H1 (cell line): ENCODE data around the gene MS4A7. TPM values are rescaled to one million over a fixed set of nuclear protein-coding genes. Genes with fewer than 3 reads are reported as not detected.

Experiments used
- CTCF ChIA-PET: fragments of 300-600 bp; sonication (Branson Sonifier 250); formaldehyde crosslinking; loops from one replicate; lab custom pipeline; 2021; ENCODE audit not compliant: partially characterized antibody; lab: Charles Lee
- POLR2A ChIA-PET: fragments of 300-600 bp; sonication (Branson Sonifier 250); formaldehyde crosslinking; loops from one replicate; lab custom pipeline; 2021; ENCODE audit warnings: inconsistent platforms; ENCODE audit not compliant: partially characterized antibody; lab: Charles Lee
- DNase-seq, 2 experiments: peaks; one replicate each; pipeline versions ENCODE4 v3.0.0 to v3.0.0-alpha.2; 2010 to 2022; ENCODE audit warnings: low spot score in 2 of 2, low read depth in 1 of 2, mixed read lengths in 1 of 2
- FAIRE-seq: peaks from 2 replicates; lab custom pipeline; 2011; peaks lifted over from hg19 to GRCh38; lab: Jason Lieb, UNC
- H2AFZ ChIP-seq: 2 replicates; pipeline ENCODE4 v1.8.1; 2012; ENCODE audit warnings: low read length, inconsistent platforms
- H2AK5ac ChIP-seq: 2 replicates; pipeline ENCODE4 v1.6.1; 2013; ENCODE audit warnings: low read depth, low read length
- H2BK120ac ChIP-seq: replicated peaks from 2 replicates; pipeline ENCODE3; 2013; ENCODE audit warnings: low read depth, low read length, inconsistent platforms
- H2BK12ac ChIP-seq: 2 replicates; pipeline ENCODE4 v1.6.1; 2013; ENCODE audit warnings: low read depth, low read length
- H2BK15ac ChIP-seq: 2 replicates; pipeline ENCODE4 v1.6.1; 2013; ENCODE audit warnings: low read length
- H2BK20ac ChIP-seq: 2 replicates; pipeline ENCODE4 v1.6.1; 2013; ENCODE audit warnings: low read length
- H2BK5ac ChIP-seq: 2 replicates; pipeline ENCODE4 v1.6.1; 2013; ENCODE audit warnings: low read depth, low read length
- H3K14ac ChIP-seq: 2 replicates; pipeline ENCODE4 v1.6.1; 2013; ENCODE audit warnings: inconsistent platforms; ENCODE audit not compliant: insufficient read length
- H3K18ac ChIP-seq: 2 replicates; pipeline ENCODE4 v1.6.1; 2013; ENCODE audit warnings: low read length; ENCODE audit errors: extremely low read depth
- H3K23ac ChIP-seq: 2 replicates; pipeline ENCODE4 v1.6.1; 2013; ENCODE audit warnings: inconsistent platforms; ENCODE audit not compliant: insufficient read length
- H3K23me2 ChIP-seq: 2 replicates; pipeline ENCODE4 v1.6.1; 2013; ENCODE audit warnings: low read depth, low read length
- H3K27ac ChIP-seq: 2 replicates; pipeline ENCODE4 v1.6.1; 2011; ENCODE audit warnings: low read depth, low read length, inconsistent platforms
- H3K27me3 ChIP-seq, 4 experiments: replicated peaks in 1 of 4; 1 replicate in 1 of 4; 2 replicates in 3 of 4; pipeline versions ENCODE4 v1.6.1 to v1.8.1; 2011 to 2013; ENCODE audit warnings: low read length in 3 of 4, mild to moderate bottlenecking in 3 of 4, inconsistent platforms in 2 of 4, mixed read lengths in 2 of 4, moderate library complexity in 1 of 4; ENCODE audit not compliant: control insufficient read depth in 3 of 4, insufficient read depth in 3 of 4; ENCODE audit errors: extremely low read depth in 1 of 4
- H3K36me3 ChIP-seq, 4 experiments: 2 replicates each; pipeline versions ENCODE4 v1.6.1 to v1.8.1; 2011 to 2013; ENCODE audit warnings: mild to moderate bottlenecking in 4 of 4, low read length in 3 of 4, moderate library complexity in 2 of 4, control low read depth in 1 of 4, inconsistent platforms in 1 of 4; ENCODE audit not compliant: insufficient read depth in 4 of 4, control insufficient read depth in 2 of 4
- H3K4ac ChIP-seq: replicated peaks from 2 replicates; pipeline ENCODE3; 2013; ENCODE audit warnings: low read length, low read depth, mixed read lengths, inconsistent platforms; ENCODE audit not compliant: insufficient read length
- H3K4me1 ChIP-seq, 4 experiments: replicated peaks in 1 of 4; 1 replicate in 1 of 4; 2 replicates in 3 of 4; pipeline versions ENCODE4 v1.6.1 to v1.8.1; 2011 to 2013; ENCODE audit warnings: low read length in 3 of 4, inconsistent platforms in 2 of 4, mixed read lengths in 1 of 4; ENCODE audit not compliant: insufficient read depth in 4 of 4, control insufficient read depth in 3 of 4
- H3K4me2 ChIP-seq, 2 experiments: 2 replicates each; pipeline versions ENCODE4 v1.6.1 to v1.8.1; 2011 to 2013; ENCODE audit warnings: low read depth in 2 of 2, low read length in 2 of 2, control low read depth in 1 of 2, inconsistent platforms in 1 of 2, mild to moderate bottlenecking in 1 of 2; ENCODE audit not compliant: insufficient read depth in 1 of 2
- H3K4me3 ChIP-seq, 4 experiments: fragments of 200-600, 300-600 bp in 1 of 4; sonication (generic), shearing (Covaris generic), sonication (Bioruptor Twin) in 1 of 4; 2 replicates each; pipeline versions ENCODE4 v1.5.1 to v1.8.1; 2011 to 2016; ENCODE audit warnings: low read length in 4 of 4, low read depth in 3 of 4, control low read depth in 2 of 4, inconsistent platforms in 2 of 4, mild to moderate bottlenecking in 2 of 4, mixed read lengths in 1 of 4, moderate library complexity in 1 of 4; ENCODE audit not compliant: insufficient read depth in 2 of 4; ENCODE audit errors: extremely low read depth in 1 of 4
- H3K56ac ChIP-seq: replicated peaks from 2 replicates; pipeline ENCODE3; 2013; ENCODE audit warnings: low read depth, mild to moderate bottlenecking, mixed read lengths, low read length, inconsistent platforms; ENCODE audit not compliant: insufficient read length
- H3K79me1 ChIP-seq: 2 replicates; pipeline ENCODE4 v1.6.1; 2013; ENCODE audit warnings: low read depth, low read length, control low read depth
- H3K79me2 ChIP-seq, 2 experiments: 2 replicates each; pipeline versions ENCODE4 v1.6.1 to v1.8.1; 2012 to 2013; ENCODE audit warnings: low read length in 2 of 2, mild to moderate bottlenecking in 2 of 2, inconsistent platforms in 1 of 2; ENCODE audit not compliant: insufficient read depth in 2 of 2, control insufficient read depth in 1 of 2
- H3K9ac ChIP-seq, 4 experiments: replicated peaks in 1 of 4; 1 replicate in 1 of 4; 2 replicates in 3 of 4; pipeline versions ENCODE4 v1.6.1 to v1.8.1; 2011 to 2013; ENCODE audit warnings: low read depth in 3 of 4, low read length in 3 of 4, control low read depth in 2 of 4, mild to moderate bottlenecking in 2 of 4, moderate library complexity in 2 of 4, inconsistent platforms in 1 of 4; ENCODE audit errors: extremely low read depth in 1 of 4
- H3K9me3 ChIP-seq, 2 experiments: 2 replicates each; pipeline versions ENCODE4 v1.6.1 to v1.8.1; 2012 to 2013; ENCODE audit warnings: mild to moderate bottlenecking in 2 of 2, moderate library complexity in 2 of 2, control low read depth in 1 of 2, inconsistent platforms in 1 of 2, low read depth in 1 of 2, low read length in 1 of 2, mixed read lengths in 1 of 2; ENCODE audit not compliant: insufficient read depth in 2 of 2
- H4K20me1 ChIP-seq, 2 experiments: replicated peaks in 1 of 2; 2 replicates each; pipeline versions ENCODE3 to v1.8.1; 2011 to 2013; ENCODE audit warnings: inconsistent platforms in 2 of 2, low read length in 2 of 2, mild to moderate bottlenecking in 1 of 2; ENCODE audit not compliant: insufficient read depth in 2 of 2, control insufficient read depth in 1 of 2
- H4K5ac ChIP-seq: 2 replicates; pipeline ENCODE4 v1.6.1; 2013; ENCODE audit warnings: low read length, low read depth, mixed read lengths, inconsistent platforms; ENCODE audit not compliant: insufficient read length
- H4K8ac ChIP-seq: 2 replicates; pipeline ENCODE4 v1.8.0; 2013; ENCODE audit warnings: mild to moderate bottlenecking, moderate library complexity, low read length, inconsistent platforms; ENCODE audit not compliant: insufficient read depth; ENCODE audit errors: extremely low read depth
- H4K91ac ChIP-seq: replicated peaks from 2 replicates; pipeline ENCODE3; 2013; ENCODE audit warnings: low read length, mixed read lengths, inconsistent platforms; ENCODE audit not compliant: insufficient read length
- CHD1 ChIP-seq: IDR thresholded peaks from 2 replicates; pipeline ENCODE4 v1.6.1; 2012; ENCODE audit warnings: low read depth, low read length, improper control_type of control experiment
- JUN ChIP-seq: IDR thresholded peaks from 2 replicates; pipeline ENCODE4 v1.6.1; 2011; ENCODE audit warnings: low read depth, mild to moderate bottlenecking, improper control_type of control experiment, low read length
- SP2 ChIP-seq: IDR thresholded peaks from 2 replicates; pipeline ENCODE4 v1.6.1; 2012; ENCODE audit warnings: mild to moderate bottlenecking, low read length, inconsistent platforms
- TEAD4 ChIP-seq: IDR thresholded peaks from 2 replicates; pipeline ENCODE4 v1.6.1; 2012; ENCODE audit warnings: low read depth, low read length, inconsistent platforms, mixed read lengths
- ZNF274 ChIP-seq: IDR thresholded peaks from 2 replicates; pipeline ENCODE4 v1.7.0; 2012; ENCODE audit warnings: low read length, borderline replicate concordance; ENCODE audit errors: extremely low read depth
- WGBS, 2 experiments: shearing (Covaris generic) in 1 of 2; methylation state at CpG; one replicate each; pipeline versions ENCODE4 v1.1.6 to v1.1.7; 2013 to 2015; ENCODE audit warnings: low lambda C conversion rate in 2 of 2, mixed read lengths in 2 of 2, inconsistent platforms in 1 of 2, low coverage in 1 of 2, missing lambda C conversion rate in 1 of 2; ENCODE audit not compliant: insufficient replicate concordance in 2 of 2, insufficient coverage in 1 of 2, insufficient read length in 1 of 2; ENCODE audit errors: extremely low coverage in 1 of 2, missing lambda C conversion rate in 1 of 2; 5-methylcytosine and 5-hydroxymethylcytosine counted together
- polyA plus RNA-seq, 7 experiments: library from polyadenylated mRNA; depleted of rRNA in 3 of 7; stranded (reverse) in 5 of 7; unstranded in 2 of 7; fragments of >200 nt in 5 of 7; fragments of 200-250 nt in 2 of 7; gene quantifications; 1 replicate in 5 of 7; 2 replicates in 1 of 7; 4 replicates in 1 of 7; pipeline versions ENCODE4 v1.2.1 to v1.2.3, GENCODE V29; 2011 to 2013; ENCODE audit warnings: missing spikeins in 2 of 7, mixed read lengths in 2 of 7
- total RNA-seq: library from RNA; stranded (reverse); fragmentation: NEBNext Ultra II Directional; extraction: Animal tissue kit (Norgen Biotek cat#: 25700); gene quantifications from 2 replicates; pipeline ENCODE4 v1.2.1, GENCODE V29; 2021
- TF ChIP-seq, protein P1 (sequence below): IDR thresholded peaks from 2 replicates; pipeline ENCODE4 v1.6.1; 2012; ENCODE audit warnings: low read length, inconsistent platforms

The MS4A7 gene
- total and polyA plus RNA-seq, 2 of the 8 experiments (the other 6 are each of a cell fraction or from before 2014, with no cell fraction given): not detected

DNA sequence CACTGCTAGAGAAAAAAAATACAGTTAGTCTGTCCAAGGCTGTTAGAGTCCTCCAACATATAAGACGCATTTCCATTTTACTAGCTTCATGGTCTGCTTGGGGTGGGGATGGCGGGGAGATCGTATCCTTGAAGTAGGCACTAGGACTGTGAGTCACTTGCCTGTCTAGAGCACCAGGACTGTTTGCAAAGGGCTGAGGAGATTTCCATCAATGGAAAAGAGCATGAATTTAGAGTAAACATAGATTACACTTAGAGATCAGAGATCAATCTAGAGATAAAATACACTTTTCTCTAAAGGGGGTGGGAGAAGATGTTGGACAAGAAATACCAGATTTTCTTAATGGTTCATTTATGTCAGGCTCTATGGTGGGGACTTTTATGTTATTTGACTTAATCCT, 1.7 kb upstream of the MS4A7 start:
- no peaks in the 10 kb centered on the region for H3K79me1 ChIP-seq
- H2AFZ ChIP-seq: no peak overlapping the region
- no peak overlapping the region for H3K14ac ChIP-seq
- 94% methylated on average over 3 of the region's 3 CpGs; no CpG with 5 or more reads in 1 of the 2 experiments for WGBS, 2 experiments
- no peaks in the 10 kb centered on the region for H4K20me1 ChIP-seq
- no peak overlapping the region for H3K9ac ChIP-seq
- FAIRE-seq (no peak), DNase-seq (no peak)
- ChIA-PET CTCF (no interaction called here), POLR2A (no interaction called here)
- no peak overlapping the region for H2AK5ac ChIP-seq
- no peaks in the 10 kb centered on the region for H3K36me3 ChIP-seq
- H3K4me1 ChIP-seq: no peaks in the 10 kb centered on the region
- H2BK5ac ChIP-seq: no peak overlapping the region
- H2BK20ac ChIP-seq: no peak overlapping the region
- no peaks in the 10 kb centered on the region for H3K9me3 ChIP-seq
- H2BK120ac ChIP-seq: no peak overlapping the region
- no peak overlapping the region for H2BK15ac ChIP-seq
- H3K23ac ChIP-seq: no peak overlapping the region
- H4K5ac ChIP-seq: no peak overlapping the region
- H3K18ac ChIP-seq: no peak overlapping the region
- H3K27me3 ChIP-seq: no peaks in the 10 kb centered on the region
- H3K4me2 ChIP-seq: no peak overlapping the region
- no peak overlapping the region for H4K8ac ChIP-seq
- H2BK12ac ChIP-seq: no peak overlapping the region
- H3K27ac ChIP-seq: no peak overlapping the region
- H3K4ac ChIP-seq: no peak overlapping the region
- TF ChIP-seq JUN: no peak
- TF ChIP-seq ZNF274: no peak
- TF ChIP-seq, protein P1, sequence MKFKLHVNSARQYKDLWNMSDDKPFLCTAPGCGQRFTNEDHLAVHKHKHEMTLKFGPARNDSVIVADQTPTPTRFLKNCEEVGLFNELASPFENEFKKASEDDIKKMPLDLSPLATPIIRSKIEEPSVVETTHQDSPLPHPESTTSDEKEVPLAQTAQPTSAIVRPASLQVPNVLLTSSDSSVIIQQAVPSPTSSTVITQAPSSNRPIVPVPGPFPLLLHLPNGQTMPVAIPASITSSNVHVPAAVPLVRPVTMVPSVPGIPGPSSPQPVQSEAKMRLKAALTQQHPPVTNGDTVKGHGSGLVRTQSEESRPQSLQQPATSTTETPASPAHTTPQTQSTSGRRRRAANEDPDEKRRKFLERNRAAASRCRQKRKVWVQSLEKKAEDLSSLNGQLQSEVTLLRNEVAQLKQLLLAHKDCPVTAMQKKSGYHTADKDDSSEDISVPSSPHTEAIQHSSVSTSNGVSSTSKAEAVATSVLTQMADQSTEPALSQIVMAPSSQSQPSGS: no peak
- no peak for TF ChIP-seq TEAD4
- TF ChIP-seq CHD1: no peak
- TF ChIP-seq SP2: no peak
- TF ChIP-seq, all 59 proteins: peak for 0
- Histone ChIP-seq H3K4me3 (no peak overlapping the region), H3K79me2 (no peaks in the 10 kb centered on the region), H4K91ac (no peak overlapping the region), H3K23me2 (no peaks in the 10 kb centered on the region), H3K56ac (no peak overlapping the region)
